ENCODE measurements around the gene NOS1.
"Not testable (repeated sequence)": the region's sequence is repeated elsewhere in the genome, so short reads cannot be mapped to it uniquely, and the experiment has no call there.

- TF ChIP-seq, protein P1, sequence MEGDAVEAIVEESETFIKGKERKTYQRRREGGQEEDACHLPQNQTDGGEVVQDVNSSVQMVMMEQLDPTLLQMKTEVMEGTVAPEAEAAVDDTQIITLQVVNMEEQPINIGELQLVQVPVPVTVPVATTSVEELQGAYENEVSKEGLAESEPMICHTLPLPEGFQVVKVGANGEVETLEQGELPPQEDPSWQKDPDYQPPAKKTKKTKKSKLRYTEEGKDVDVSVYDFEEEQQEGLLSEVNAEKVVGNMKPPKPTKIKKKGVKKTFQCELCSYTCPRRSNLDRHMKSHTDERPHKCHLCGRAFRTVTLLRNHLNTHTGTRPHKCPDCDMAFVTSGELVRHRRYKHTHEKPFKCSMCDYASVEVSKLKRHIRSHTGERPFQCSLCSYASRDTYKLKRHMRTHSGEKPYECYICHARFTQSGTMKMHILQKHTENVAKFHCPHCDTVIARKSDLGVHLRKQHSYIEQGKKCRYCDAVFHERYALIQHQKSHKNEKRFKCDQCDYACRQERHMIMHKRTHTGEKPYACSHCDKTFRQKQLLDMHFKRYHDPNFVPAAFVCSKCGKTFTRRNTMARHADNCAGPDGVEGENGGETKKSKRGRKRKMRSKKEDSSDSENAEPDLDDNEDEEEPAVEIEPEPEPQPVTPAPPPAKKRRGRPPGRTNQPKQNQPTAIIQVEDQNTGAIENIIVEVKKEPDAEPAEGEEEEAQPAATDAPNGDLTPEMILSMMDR (IDR thresholded peaks at IDR 0.05; ENCODE audit: poor library complexity, severe bottlenecking) = not testable (repeated sequence)
- TF ChIP-seq EZH2 (IDR thresholded peaks at IDR 0.05; ENCODE audit: borderline replicate concordance, insufficient read depth, low read length, poor library complexity, severe bottlenecking); RAD21 (conservative IDR thresholded peaks at IDR 0.05); POLR2AphosphoS5 (IDR thresholded peaks at IDR 0.05); EP300 (conservative IDR thresholded peaks at IDR 0.05; ENCODE audit: poor library complexity, severe bottlenecking); MXI1 (conservative IDR thresholded peaks at IDR 0.05; ENCODE audit: poor library complexity, severe bottlenecking): not testable (repeated sequence)
- TF ChIP-seq, protein P2, sequence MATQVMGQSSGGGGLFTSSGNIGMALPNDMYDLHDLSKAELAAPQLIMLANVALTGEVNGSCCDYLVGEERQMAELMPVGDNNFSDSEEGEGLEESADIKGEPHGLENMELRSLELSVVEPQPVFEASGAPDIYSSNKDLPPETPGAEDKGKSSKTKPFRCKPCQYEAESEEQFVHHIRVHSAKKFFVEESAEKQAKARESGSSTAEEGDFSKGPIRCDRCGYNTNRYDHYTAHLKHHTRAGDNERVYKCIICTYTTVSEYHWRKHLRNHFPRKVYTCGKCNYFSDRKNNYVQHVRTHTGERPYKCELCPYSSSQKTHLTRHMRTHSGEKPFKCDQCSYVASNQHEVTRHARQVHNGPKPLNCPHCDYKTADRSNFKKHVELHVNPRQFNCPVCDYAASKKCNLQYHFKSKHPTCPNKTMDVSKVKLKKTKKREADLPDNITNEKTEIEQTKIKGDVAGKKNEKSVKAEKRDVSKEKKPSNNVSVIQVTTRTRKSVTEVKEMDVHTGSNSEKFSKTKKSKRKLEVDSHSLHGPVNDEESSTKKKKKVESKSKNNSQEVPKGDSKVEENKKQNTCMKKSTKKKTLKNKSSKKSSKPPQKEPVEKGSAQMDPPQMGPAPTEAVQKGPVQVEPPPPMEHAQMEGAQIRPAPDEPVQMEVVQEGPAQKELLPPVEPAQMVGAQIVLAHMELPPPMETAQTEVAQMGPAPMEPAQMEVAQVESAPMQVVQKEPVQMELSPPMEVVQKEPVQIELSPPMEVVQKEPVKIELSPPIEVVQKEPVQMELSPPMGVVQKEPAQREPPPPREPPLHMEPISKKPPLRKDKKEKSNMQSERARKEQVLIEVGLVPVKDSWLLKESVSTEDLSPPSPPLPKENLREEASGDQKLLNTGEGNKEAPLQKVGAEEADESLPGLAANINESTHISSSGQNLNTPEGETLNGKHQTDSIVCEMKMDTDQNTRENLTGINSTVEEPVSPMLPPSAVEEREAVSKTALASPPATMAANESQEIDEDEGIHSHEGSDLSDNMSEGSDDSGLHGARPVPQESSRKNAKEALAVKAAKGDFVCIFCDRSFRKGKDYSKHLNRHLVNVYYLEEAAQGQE (IDR thresholded peaks at IDR 0.05; ENCODE audit: borderline replicate concordance) = not testable (repeated sequence)
Observed at GRCh38 chr12:117196334-117196733, 165.1 kb downstream of the NOS1 start.
